ENCODE data around the gene PATZ1. TPM values are rescaled to one million over a fixed set of nuclear protein-coding genes. Genes with fewer than 3 reads are reported as not detected.
"Not testable (repeated sequence)": the region's sequence is repeated elsewhere in the genome, so short reads cannot be mapped to it uniquely, and the experiment has no call there.

PATZ1 gene
- total RNA-seq, 1 experiment from 2014 or later = 7.2 TPM

GRCh38 chr22:31343235-31344191 lies 2.6 kb downstream of the PATZ1 start:
- DNase-seq (ENCODE audit: low spot score) = no peak

GRCh38 chr22:31342389-31343140 lies 3.6 kb downstream of the PATZ1 start:
- DNase-seq (ENCODE audit: low spot score) = no peak

DNA sequence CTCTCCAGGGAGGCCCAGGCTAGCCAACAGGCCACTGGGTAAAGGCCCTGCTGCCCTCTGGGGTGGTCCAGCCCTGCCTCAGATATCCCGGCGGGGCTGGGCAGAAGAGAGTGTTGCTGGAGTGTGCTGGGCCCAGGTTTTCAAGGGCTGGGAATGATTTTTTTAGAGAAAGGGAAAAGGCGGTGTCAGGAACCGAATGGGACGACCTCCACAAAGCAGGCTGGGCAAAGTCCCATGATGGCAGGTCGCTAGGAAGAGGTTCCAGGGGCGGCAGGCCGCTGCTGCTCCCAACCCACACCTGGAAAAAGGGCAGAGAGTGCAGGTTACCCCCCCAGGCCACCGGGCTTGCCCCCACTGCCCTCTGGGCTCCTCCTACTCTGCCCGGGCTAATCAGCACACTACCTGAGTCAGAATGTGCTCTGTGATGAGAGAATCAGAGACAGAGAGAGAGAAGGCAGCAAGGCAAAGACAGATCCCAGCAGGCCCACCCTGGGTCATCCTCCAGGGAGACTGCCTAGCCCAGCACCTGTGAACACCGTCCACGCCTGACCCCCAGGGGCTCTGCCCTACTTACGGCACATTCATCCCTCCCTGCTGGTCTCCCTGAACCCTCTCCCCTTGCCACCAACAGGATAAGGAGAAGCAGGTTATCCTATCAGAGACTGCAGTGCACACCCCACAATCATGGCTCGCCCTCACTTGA lies 4.6 kb downstream of the PATZ1 start:
- no peak for DNase-seq (ENCODE audit: low spot score)

DNA sequence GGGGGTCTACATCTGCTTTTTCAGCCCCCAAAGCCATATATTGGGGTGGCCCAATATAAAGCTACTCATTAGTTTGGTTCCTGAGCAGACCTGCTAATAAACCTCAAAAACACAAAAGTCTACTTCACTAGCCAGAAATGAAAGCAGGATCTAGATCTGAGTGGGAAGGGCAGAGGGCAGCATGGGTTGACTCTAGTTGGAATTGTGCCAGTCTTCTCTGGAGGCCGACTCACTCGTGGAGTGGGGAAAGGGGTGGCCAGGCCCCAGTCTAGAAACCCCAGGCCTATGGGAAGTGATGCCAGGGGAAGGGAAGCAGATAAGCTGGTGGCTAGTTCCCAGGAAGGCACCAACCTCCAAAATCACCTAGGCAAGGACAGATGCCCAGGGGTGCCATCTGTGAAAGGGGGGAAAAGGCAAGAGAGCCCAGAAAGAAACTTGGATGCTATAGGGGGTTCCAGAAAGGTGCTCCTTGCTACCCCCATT lies 5.3 kb downstream of the PATZ1 start:
- DNase-seq (ENCODE audit: low spot score) = no peak

DNA sequence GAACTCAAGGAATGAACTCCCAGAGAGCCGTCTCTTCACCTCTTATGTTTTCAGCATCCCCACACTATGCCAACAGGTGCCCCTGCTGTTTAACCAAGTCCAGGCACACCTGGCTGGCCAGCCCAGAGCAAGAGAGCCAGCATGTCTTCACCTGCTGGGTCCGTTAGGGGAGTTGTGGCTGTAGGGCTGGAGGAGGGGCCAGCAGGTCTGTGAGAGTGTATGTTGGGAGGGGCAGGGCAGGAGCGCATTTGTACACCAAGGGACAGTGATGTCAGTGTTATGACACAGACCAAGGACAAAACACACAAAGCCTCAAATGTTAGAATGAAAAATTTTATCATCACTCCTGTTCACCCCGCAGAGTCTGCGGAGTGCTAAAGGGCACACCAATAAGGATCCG lies 5.8 kb downstream of the PATZ1 start:
- DNase-seq (ENCODE audit: low spot score) = no peak

DNA sequence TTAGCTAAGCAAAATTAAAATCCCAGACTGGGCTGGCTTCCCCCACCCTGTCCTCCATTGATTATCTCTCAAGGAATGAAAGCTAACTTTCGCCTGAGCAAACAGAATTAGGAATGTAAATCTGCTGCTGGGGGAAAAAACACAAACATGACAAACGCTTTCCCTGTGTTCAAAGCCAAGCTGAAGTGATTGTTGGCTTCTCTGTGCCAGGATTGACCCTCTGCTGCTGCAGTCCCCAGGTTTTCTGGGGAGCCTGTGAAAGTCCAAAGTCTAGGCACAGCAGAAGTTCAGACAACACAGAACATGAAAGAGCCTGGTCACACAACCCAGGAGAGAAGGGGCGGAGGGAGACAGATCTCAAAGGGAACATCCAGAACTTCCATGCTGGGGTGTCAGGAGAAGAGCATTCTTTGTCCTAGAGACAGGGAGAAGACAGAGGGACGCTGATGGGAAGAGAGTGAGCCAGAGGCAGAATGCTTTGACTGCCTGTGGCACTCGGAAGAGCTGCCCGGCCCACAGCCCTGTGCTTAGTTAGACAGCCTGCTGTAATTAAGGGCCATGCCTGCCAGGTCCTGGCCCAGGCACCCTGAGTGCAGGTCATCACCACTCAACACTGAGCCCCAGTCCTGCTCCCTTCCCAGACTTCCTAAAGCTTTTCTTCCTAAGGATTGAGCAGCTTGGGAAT lies 6.9 kb downstream of the PATZ1 start:
- DNase-seq (ENCODE audit: low spot score) = no peak

GRCh38 chr22:31337178-31337577 lies 9.0 kb downstream of the PATZ1 start:
- no peak for DNase-seq (ENCODE audit: low spot score)

DNA sequence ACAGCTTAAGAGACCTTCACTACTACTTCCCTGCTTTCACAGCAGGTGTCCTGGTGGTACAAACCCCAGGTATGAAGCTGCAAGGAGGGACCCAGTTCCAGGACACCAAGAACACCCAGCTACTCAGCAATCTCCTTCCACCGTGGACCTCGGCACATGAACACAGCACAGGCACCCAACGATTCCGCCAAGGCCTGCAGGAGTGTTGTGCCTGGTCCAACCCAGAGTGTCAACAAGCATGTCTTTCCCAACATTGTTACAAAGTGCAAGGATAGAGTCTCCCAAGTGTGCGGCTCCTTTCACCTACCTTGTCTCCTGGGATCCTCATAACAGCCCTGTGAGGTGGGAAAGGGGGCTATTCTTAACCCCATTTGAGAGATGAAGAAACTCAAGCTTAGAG lies 11.8 kb downstream of the PATZ1 start:
- no peak for DNase-seq (ENCODE audit: low spot score)

DNA sequence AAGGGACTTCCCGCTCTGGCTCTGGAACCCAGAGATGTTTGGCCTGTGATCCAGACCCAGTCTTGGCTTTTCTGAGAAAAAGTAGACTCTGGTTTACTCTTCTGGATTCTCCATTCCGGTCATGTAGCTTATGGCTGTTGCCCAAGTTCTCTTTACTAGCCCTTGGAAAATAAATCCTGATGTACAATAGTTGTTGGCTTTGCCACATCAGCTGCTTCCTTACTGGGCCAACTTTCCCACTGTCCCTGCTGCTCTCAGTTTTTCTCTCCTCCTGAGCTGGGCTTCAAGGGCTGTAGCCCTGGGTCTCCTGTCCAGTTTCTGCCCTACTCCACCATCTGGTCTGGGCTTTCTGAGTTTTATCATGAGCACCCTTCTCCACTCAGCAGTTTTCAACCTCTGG lies 12.5 kb downstream of the PATZ1 start:
- no peak for DNase-seq (ENCODE audit: low spot score)

DNA sequence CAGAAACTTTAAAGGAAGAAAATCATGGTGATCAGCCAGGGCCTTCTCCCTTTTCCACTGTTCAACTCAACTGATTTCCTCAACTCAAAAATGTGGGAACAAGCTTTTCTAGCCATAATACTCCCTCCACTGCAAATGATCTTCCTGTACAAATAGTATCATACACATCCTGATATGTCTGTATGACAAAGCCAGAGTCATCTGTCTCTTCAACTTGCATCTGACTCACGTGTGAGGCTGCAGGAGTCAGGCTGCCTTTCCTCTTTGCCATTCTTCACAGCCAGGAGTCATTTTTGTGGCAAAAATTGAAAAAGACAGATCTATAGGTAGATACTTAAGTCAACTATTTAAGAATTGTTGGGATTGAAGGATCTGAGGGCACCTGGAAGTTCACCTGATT lies 13.3 kb downstream of the PATZ1 start:
- DNase-seq (ENCODE audit: low spot score) = no peak

GRCh38 chr22:31332010-31332409 lies 14.1 kb downstream of the PATZ1 start:
- DNase-seq (ENCODE audit: low spot score) = no peak

DNA sequence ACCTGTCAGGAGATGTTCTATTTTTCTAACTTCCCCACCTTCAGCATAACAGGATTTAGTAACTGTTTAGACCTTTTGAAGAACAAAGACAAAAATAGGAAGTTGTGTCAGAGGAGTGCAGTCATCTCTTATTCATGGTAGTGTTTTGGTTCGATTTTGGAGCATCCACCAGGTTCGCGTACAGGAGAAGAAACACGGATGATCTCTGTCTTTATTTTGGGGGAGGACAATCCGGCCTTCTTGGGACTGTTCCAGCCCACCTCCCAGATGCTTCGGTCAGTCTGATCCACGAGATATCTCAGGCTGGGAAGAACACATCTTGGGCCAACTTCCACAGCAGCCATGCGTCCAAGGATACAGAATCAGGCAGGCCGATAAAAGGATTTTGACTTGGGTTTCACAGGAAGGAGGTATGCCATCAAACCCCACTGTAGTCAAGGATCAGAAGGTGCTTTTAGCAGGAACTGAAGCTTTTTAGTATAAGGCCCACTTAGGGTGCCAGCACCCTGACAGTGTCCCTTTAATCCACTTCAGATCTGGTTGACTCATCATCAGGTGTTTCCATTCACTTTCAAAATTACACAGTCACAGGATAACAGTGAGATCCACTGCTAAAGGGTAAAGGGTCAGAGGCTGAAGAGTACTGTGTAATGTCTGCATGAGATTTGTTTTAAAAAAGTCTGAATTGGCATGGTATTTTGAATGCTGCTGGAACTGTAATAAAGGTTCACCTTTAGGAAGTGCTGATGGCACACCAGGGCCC lies 16.5 kb downstream of the PATZ1 start:
- no peak for DNase-seq (ENCODE audit: low spot score)

DNA sequence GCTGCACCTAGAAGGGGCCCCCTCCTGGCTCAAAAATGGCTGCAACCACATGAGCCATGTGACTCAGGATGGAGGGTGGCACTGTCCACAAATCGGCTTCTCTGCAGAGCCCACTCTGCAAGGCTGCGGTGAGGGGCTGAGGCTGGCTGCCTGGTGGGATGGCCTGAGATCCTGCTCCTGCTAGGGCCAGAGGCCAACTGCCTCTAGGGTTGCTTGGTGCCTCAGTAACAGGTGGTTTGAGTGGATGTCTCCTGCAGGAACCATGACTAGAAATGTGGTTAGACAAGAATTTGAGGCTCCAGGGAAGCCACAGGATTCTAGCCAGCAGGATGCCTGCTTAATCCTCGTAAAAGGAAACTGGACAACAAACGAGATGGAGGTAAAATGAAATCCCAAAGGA lies 17.1 kb downstream of the PATZ1 start:
- no peak for DNase-seq (ENCODE audit: low spot score)

DNA sequence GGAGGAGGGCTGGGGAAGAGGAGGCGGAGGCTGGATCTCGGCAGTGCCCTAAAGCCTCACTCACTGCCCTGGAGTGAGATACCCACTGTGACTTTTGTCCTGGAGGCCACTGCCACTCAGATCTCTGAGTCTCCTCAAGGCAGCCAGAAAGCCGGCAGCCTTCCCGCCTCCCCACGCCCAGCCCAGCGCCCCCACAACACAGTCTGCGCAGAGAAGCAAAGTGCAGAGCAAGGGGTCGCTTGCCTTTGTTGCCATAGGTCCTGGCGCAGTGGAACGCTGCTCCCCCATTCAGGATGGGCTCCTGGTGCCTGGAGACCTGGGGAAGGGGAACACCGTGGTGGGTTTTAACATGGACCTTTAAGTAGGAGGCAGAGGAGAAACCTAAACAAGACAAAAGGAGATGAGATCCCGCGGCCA lies 17.6 kb downstream of the PATZ1 start:
- DNase-seq (ENCODE audit: low spot score) = no peak

- no peak for DNase-seq (ENCODE audit: low spot score)
Measured at GRCh38 chr22:31327806-31328543, 18.2 kb downstream of the PATZ1 start.

GRCh38 chr22:31326877-31327276 lies 19.3 kb downstream of the PATZ1 start:
- no peak for DNase-seq (ENCODE audit: low spot score)

- DNase-seq (ENCODE audit: low spot score) = no peak
Measured at GRCh38 chr22:31323578-31324550, 22.3 kb downstream of the PATZ1 start.

- no peak for DNase-seq (ENCODE audit: low spot score)
Measured at GRCh38 chr22:31321421-31321820, 24.7 kb downstream of the PATZ1 start.

- DNase-seq (ENCODE audit: low spot score) = not testable (repeated sequence)
Measured at GRCh38 chr22:31314220-31314619, 31.9 kb downstream of the PATZ1 start.

All from H4 (cell line).